ENCODE results near the gene TTC1.

TTC1 gene, protein sequence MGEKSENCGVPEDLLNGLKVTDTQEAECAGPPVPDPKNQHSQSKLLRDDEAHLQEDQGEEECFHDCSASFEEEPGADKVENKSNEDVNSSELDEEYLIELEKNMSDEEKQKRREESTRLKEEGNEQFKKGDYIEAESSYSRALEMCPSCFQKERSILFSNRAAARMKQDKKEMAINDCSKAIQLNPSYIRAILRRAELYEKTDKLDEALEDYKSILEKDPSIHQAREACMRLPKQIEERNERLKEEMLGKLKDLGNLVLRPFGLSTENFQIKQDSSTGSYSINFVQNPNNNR

DNA sequence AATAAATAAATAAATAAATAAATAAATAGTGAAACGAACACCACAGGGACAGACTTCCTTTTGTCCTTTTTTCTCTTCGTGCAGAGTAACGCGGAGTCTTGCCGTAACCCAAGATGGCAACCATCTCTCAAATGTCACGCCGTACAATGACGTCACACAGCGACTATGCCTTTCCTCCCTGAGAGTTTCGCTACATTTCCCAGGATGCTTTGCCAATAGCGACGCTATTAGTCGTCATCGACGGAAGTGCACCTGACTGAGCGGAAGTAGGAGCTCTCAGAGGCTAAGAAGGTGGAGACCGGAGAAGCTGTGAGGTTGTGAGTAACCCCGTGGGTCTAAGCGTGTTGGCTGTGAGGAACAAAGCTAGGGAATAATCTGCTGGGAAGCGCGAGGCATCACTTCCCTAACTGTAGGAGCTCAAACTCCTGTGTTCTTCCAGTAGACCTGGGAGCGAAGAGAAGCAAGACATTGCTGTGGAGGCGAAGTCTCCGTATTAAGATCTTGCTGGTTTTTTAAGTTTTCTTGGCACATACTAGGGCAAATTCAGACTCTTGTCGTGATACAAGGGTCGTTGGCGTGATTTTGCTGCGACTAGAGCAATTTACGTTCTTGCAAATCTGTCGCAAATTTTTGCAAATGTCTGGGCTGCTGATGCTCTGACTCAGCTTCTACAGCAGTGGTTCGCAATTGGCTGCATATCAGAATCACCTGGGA lies at the start of gene TTC1:
Gene TTC1, plus strand, starts transcription at position 263 of the 714 bp plus-strand sequence. CDS start 1,390 bp downstream, outside the sequence.
- peaks cover 25% of the 10 kb centered on the region for H3K4me1 ChIP-seq (ENCODE audit: control insufficient read depth, low read length)
- H4K20me1 ChIP-seq (ENCODE audit: control insufficient read depth, insufficient read depth, low read depth, low read length), result no peaks in the 10 kb centered on the region
- no peak for TF ChIP-seq EZH2phosphoT487 (IDR thresholded peaks at IDR 0.05; ENCODE audit: borderline replicate concordance, low read length)
- TF ChIP-seq, protein P1, sequence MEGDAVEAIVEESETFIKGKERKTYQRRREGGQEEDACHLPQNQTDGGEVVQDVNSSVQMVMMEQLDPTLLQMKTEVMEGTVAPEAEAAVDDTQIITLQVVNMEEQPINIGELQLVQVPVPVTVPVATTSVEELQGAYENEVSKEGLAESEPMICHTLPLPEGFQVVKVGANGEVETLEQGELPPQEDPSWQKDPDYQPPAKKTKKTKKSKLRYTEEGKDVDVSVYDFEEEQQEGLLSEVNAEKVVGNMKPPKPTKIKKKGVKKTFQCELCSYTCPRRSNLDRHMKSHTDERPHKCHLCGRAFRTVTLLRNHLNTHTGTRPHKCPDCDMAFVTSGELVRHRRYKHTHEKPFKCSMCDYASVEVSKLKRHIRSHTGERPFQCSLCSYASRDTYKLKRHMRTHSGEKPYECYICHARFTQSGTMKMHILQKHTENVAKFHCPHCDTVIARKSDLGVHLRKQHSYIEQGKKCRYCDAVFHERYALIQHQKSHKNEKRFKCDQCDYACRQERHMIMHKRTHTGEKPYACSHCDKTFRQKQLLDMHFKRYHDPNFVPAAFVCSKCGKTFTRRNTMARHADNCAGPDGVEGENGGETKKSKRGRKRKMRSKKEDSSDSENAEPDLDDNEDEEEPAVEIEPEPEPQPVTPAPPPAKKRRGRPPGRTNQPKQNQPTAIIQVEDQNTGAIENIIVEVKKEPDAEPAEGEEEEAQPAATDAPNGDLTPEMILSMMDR (IDR thresholded peaks at IDR 0.05; ENCODE audit: low read depth, low read length, poor library complexity, severe bottlenecking), result no peak
- H3F3A ChIP-seq (ENCODE audit: control insufficient read depth, insufficient read depth), result no peaks in the 10 kb centered on the region
- H3K36me3 ChIP-seq (ENCODE audit: control insufficient read depth, low read length), result peaks cover 23% of the 10 kb centered on the region
- H3K9me3 ChIP-seq (ENCODE audit: control insufficient read depth, insufficient read depth, low read length), result no peaks in the 10 kb centered on the region
- H3K4me3 ChIP-seq (ENCODE audit: low read length), result peak within 1 kb of the TSS; percentile 91
- H3K27ac ChIP-seq (ENCODE audit: low read depth, low read length), result peak within 1 kb of the TSS; percentile 33; the same call in 1 of the 2 replicates
- H3K4me2 ChIP-seq (ENCODE audit: low read length), result peak within 1 kb of the TSS; percentile 91
- H3K79me2 ChIP-seq (ENCODE audit: control insufficient read depth, low read length), result peaks cover 33% of the 10 kb centered on the region
- no peaks in the 10 kb centered on the region for H3K27me3 ChIP-seq (ENCODE audit: control insufficient read depth, low read length)
- no peaks in the 10 kb centered on the region for H3K9me2 ChIP-seq (replicated peaks; ENCODE audit: control insufficient read depth, low read length)

DNA sequence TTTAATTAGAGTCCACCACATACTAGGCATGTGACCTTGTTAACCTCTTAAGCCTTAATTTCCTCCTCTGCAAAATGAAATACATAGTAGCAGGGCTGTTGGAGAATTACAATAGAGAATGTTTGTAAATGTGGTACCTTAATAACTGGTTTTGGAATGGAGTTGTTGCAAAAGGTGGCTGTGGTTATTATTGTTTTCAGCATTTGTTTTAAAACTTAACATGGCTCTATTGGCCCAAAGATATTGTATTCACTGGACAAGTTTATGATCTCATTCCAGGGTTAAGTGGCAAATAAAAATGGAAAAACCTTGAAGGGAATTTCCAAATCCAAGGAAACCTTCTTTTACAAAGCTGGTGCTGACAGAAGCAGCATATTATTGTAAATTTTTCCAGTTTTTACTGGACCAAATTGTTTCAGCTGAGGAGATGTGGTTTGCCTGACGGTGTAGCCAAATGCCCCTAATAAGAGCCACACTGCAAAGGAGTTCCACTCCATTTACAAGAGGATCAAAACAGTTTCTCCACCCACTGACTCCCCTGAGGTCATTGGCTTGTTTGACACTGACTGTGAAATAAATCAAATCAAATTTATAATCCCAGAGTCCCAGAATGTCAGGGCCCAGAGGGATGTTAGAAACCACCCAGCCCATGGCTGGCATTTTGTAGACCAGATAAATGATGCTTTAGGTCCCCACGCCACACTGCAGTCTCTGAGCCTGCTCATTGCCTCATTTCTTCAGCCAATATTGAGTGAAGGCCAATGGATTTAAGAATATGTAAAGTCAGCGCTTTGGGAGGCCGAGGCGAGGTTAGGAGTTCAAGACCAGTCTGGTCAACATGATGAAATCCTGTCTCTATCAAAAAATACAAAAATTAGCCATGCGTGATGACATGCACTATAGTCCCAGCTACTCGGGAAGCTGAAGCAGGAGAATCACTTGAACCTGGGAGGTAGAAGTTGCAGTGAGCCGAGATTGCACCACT lies 47.5 kb upstream of the TTC1 start:
- no peaks in the 10 kb centered on the region for H4K20me1 ChIP-seq (ENCODE audit: control insufficient read depth, insufficient read depth, low read depth, low read length)
- no peaks in the 10 kb centered on the region for H3K4me1 ChIP-seq (ENCODE audit: control insufficient read depth, low read length)
- H3K79me2 ChIP-seq (ENCODE audit: control insufficient read depth, low read length), result no peaks in the 10 kb centered on the region
- TF ChIP-seq, protein P1 (IDR thresholded peaks at IDR 0.05; ENCODE audit: low read depth, low read length, poor library complexity, severe bottlenecking), result no peak
- TF ChIP-seq EZH2phosphoT487 (IDR thresholded peaks at IDR 0.05; ENCODE audit: borderline replicate concordance, low read length), result no peak
- H3F3A ChIP-seq (ENCODE audit: control insufficient read depth, insufficient read depth), result no peaks in the 10 kb centered on the region
- H3K4me2 ChIP-seq (ENCODE audit: low read length), result no peak overlapping the region
- H3K4me3 ChIP-seq (ENCODE audit: low read length), result no peak overlapping the region
- H3K27ac ChIP-seq (ENCODE audit: low read depth, low read length), result no peak overlapping the region
- peaks cover 13% of the 10 kb centered on the region for H3K27me3 ChIP-seq (ENCODE audit: control insufficient read depth, low read length)
- H3K36me3 ChIP-seq (ENCODE audit: control insufficient read depth, low read length), result no peaks in the 10 kb centered on the region
- H3K9me2 ChIP-seq (replicated peaks; ENCODE audit: control insufficient read depth, low read length), result no peaks in the 10 kb centered on the region
- no peaks in the 10 kb centered on the region for H3K9me3 ChIP-seq (ENCODE audit: control insufficient read depth, insufficient read depth, low read length)

DNA sequence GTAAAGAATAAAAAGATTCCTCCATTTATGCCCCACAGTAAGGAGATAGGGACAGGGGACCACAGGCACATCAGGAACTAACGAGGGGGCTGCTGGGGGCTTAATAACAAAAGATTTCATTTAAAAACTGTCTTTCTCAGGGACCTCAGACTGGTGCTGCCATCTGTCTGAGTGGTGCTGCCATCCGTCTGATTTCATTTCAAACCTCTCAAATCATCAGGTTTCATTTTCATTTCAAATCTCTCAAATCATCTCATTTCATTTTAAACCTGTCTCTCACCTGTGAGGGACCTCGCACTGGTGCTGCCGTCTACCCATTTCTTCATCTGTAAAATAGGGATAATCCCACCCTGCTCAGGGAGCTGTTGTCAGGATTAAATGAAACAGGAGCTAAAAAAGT lies 46.7 kb upstream of the TTC1 start:
- Histone ChIP-seq H3K4me2 (ENCODE audit: low read length) (no peak overlapping the region), H3K4me1 (ENCODE audit: control insufficient read depth, low read length) (no peaks in the 10 kb centered on the region), H3K27ac (ENCODE audit: low read depth, low read length) (no peak overlapping the region), H3K4me3 (ENCODE audit: low read length) (no peak overlapping the region), H3K79me2 (ENCODE audit: control insufficient read depth, low read length) (no peaks in the 10 kb centered on the region), H3K9me2 (replicated peaks; ENCODE audit: control insufficient read depth, low read length) (no peaks in the 10 kb centered on the region), H3K27me3 (ENCODE audit: control insufficient read depth, low read length) (peaks cover 13% of the 10 kb centered on the region), H3K36me3 (ENCODE audit: control insufficient read depth, low read length) (no peaks in the 10 kb centered on the region), H4K20me1 (ENCODE audit: control insufficient read depth, insufficient read depth, low read depth, low read length) (no peaks in the 10 kb centered on the region), H3K9me3 (ENCODE audit: control insufficient read depth, insufficient read depth, low read length) (no peaks in the 10 kb centered on the region), H3F3A (ENCODE audit: control insufficient read depth, insufficient read depth) (no peaks in the 10 kb centered on the region)
- TF ChIP-seq EZH2phosphoT487 (IDR thresholded peaks at IDR 0.05; ENCODE audit: borderline replicate concordance, low read length), result no peak
- TF ChIP-seq, protein P1 (IDR thresholded peaks at IDR 0.05; ENCODE audit: low read depth, low read length, poor library complexity, severe bottlenecking), result no peak

Measured in DOHH2 (cell line).